Astrocyte of the cerebellum (primary cell): Measurements from ENCODE around the gene CLSTN2.
"Not testable (repeated sequence)": the region's sequence is repeated elsewhere in the genome, so short reads cannot be mapped to it uniquely, and the experiment has no call there.

Source experiments
- DNase-seq: peaks from one replicate; pipeline ENCODE4 v3.0.0-alpha.2; 2011; ENCODE audit warnings: low read depth
- H3K4me3 ChIP-seq: 2 replicates; pipeline ENCODE4 v1.5.1; 2011; ENCODE audit warnings: mild to moderate bottlenecking, low read depth, low read length, moderate library complexity
- in situ Hi-C: cut with HindIII; loops from 2 replicates; pipeline ENCODE4 v1.10.0; 2017; ENCODE audit warnings: low sequenced_read_pairs
- TF ChIP-seq, protein P1 (sequence below): IDR thresholded peaks from 2 replicates; pipeline ENCODE4 v1.5.1; 2012; ENCODE audit warnings: low read length, low read depth, moderate library complexity, mild to moderate bottlenecking; ENCODE audit errors: missing control alignments

The CLSTN2 gene

GRCh38 chr3:140420621-140421357, 485.8 kb downstream of the CLSTN2 start:
- H3K4me3 ChIP-seq: no peak overlapping the region
- TF ChIP-seq, protein P1, sequence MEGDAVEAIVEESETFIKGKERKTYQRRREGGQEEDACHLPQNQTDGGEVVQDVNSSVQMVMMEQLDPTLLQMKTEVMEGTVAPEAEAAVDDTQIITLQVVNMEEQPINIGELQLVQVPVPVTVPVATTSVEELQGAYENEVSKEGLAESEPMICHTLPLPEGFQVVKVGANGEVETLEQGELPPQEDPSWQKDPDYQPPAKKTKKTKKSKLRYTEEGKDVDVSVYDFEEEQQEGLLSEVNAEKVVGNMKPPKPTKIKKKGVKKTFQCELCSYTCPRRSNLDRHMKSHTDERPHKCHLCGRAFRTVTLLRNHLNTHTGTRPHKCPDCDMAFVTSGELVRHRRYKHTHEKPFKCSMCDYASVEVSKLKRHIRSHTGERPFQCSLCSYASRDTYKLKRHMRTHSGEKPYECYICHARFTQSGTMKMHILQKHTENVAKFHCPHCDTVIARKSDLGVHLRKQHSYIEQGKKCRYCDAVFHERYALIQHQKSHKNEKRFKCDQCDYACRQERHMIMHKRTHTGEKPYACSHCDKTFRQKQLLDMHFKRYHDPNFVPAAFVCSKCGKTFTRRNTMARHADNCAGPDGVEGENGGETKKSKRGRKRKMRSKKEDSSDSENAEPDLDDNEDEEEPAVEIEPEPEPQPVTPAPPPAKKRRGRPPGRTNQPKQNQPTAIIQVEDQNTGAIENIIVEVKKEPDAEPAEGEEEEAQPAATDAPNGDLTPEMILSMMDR: no peak
- in situ Hi-C loops: no loop called here
- peak; percentile 35 for DNase-seq

DNA sequence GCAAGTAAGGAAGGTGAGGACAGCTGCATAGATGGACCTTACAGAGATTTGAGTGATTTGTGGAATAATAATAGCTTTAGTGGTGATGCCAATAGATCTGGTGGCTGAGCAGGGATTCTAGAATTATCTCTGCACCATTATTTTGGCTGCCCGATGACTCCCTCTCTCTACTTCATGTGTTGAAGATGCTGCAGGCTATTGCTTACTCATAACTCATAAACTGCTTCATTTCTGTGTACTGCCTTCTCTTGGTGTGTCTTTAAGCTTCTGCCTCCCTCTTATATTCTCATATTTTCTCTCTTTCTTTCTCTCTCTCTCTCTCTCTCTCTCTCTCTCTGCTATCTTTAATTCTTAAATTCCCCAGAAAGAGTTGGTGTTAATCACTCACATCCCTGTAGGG, 486.9 kb downstream of the CLSTN2 start:
- TF ChIP-seq, protein P1: no peak
- in situ Hi-C loops: no loop called here
- H3K4me3 ChIP-seq: no peak overlapping the region
- no peak for DNase-seq

DNA sequence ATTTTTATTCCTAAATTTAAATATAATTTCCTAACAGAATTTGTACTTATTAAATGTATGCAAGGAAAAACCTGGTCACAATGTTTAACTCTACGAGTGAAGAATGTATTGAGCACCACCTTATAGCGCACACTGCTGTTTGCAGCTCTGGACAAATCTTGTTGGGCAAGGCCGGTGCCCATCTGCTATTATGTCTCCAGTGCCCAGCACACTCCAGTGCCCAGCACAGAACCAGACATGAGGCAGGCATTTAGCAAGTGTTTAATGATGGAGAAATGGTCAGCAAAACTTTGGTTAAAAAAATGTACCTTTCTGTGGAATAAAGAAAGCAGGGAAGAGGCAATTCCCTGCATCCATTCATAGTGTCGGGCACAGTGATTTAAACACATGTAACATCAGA, 488.2 kb downstream of the CLSTN2 start:
- no peak for DNase-seq
- H3K4me3 ChIP-seq: no peak overlapping the region
- in situ Hi-C loops: no loop called here
- TF ChIP-seq, protein P1: no peak

DNA sequence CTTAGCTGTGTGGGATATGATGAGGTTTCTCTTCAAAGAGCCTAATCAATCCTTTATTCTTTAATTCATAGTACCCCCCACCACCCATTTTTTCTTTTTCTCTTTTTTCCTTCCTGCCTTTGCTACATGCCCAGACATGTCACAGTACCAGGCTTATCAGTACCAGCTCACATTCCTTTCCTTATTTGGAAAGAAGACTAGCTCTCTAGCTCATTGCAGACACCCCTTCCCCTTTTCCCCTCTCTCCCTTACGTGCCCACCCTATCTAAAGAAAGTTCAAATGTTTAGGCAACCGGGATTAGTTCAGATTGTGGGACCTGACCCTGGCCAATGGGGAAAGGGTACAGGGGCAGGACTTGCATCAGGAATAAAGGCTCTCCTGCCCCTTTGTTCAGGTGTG, 488.6 kb downstream of the CLSTN2 start:
- DNase-seq, H3K4me3 ChIP-seq, in situ Hi-C loops: not testable (repeated sequence)

DNA sequence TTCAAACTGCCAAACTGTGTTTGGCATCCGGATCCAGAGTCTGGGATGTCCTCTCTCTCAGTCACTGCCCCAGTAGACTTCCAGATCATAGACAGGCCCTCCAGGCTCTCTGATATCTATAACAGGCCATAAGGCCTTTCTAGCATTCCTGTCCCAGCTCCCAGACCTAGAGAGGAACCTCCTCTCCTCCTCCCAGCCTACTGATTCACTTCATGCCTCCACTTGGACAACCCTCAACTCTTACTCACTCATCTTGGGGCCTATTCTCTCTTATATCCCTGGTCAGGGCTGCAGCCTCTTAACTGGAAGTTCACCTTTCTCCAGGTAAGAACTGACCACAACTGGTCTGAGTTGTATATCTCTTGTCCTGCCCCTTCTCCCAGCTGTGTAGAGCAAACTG, 489.2 kb downstream of the CLSTN2 start:
- TF ChIP-seq, protein P1: no peak
- DNase-seq: no peak
- in situ Hi-C loops: no loop called here
- no peak overlapping the region for H3K4me3 ChIP-seq

DNA sequence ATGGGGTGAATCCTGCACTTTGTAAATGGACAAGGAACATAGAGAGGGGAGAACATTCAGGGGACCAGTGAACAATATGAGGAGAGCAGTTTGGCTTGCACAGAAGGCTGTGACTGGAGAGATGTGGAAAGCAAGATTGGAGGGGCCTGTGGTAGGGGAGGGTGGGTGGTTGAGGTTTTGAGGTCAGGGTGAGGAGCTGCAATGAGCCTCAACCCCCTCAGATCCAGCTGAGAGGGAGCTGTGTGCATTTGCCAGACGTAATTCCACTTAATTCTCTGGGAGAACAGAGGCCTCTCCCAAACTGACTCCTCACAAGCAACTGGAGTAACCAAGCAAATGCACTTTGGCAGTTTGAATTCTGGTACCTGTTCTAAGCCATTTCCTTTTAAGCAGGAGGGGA, 489.7 kb downstream of the CLSTN2 start:
- in situ Hi-C loops: no loop called here
- no peak for DNase-seq
- TF ChIP-seq, protein P1: no peak
- H3K4me3 ChIP-seq: no peak overlapping the region

DNA sequence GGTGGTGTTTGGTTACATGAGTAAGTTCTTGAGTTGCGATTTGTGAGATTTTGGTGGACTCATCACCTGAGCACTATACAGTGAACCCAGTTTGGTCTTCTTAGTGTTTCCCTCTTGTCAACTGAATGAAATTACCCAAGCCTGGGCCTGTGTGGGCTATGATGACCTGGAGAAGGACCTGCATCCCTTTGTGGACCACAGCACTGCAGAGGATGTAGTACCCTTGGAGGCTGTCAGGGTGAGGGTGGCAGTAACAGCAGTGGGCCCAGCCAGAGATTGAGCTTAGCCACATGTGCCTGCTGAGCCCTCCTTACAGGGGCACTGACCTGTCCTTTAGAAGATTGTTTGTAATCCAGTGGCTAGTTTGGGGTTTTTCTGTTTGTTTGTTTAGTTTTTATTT, 492.8 kb downstream of the CLSTN2 start:
- in situ Hi-C loops: no loop called here
- TF ChIP-seq, protein P1: no peak
- no peak for DNase-seq
- no peak overlapping the region for H3K4me3 ChIP-seq
